Naive thymus-derived CD4-positive, alpha-beta T cell (primary cell): ENCODE results near the gene RSPH1. TPM values are rescaled to one million over a fixed set of nuclear protein-coding genes. Genes with fewer than 3 reads are reported as not detected.
A peak's percentile ranks its signal among the peaks of the same experiment; 100 is the strongest.

ENCODE experiments used
- ATAC-seq: fragments of 150-1000 bp; cut with Tn5 transposase; 2 replicates; pipeline ENCODE4 v1.10.0; 2021; ENCODE audit warnings: mild to moderate bottlenecking, moderate library complexity
- CTCF ChIA-PET: fragments of 350-600 bp; sonication (Branson Sonifier 250); formaldehyde crosslinking; loops from one replicate; lab custom pipeline; 2021; ENCODE audit warnings: antibody characterized with exemption; lab: Charles Lee
- POLR2A ChIA-PET: fragments of 350-600 bp; sonication (Branson Sonifier 250); formaldehyde crosslinking; loops from one replicate; lab custom pipeline; 2021; ENCODE audit warnings: antibody characterized with exemption, inconsistent platforms; lab: Charles Lee
- DNase-seq, 9 donors: peaks; one replicate each; pipeline versions ENCODE4 v3.0.0 to v3.0.0-alpha.2; 2020 to 2022; ENCODE audit warnings: mixed read lengths in 1 of 9
- H3K27ac ChIP-seq: one replicate; pipeline ENCODE4 v1.7.0; 2013; ENCODE audit warnings: mild to moderate bottlenecking, low read depth, low read length, moderate library complexity
- H3K27me3 ChIP-seq, 2 donors: one replicate each; pipeline ENCODE4 v1.7.0; 2013; ENCODE audit warnings: low read length in 2 of 2, mild to moderate bottlenecking in 2 of 2, moderate library complexity in 2 of 2; ENCODE audit not compliant: control insufficient read depth in 2 of 2, insufficient read depth in 2 of 2
- H3K36me3 ChIP-seq, 3 experiments: 1 replicate in 2 of 3; 2 replicates in 1 of 3; pipeline ENCODE4 v1.7.0; 2013; ENCODE audit warnings: low read length in 3 of 3, mild to moderate bottlenecking in 3 of 3, moderate library complexity in 1 of 3; ENCODE audit not compliant: insufficient read depth in 3 of 3, control insufficient read depth in 2 of 3
- H3K4me1 ChIP-seq, 2 donors: one replicate each; pipeline ENCODE4 v1.7.0; 2013; ENCODE audit warnings: low read length in 2 of 2, mild to moderate bottlenecking in 2 of 2, moderate library complexity in 1 of 2; ENCODE audit not compliant: control insufficient read depth in 2 of 2, insufficient read depth in 2 of 2
- H3K4me3 ChIP-seq: 2 replicates; pipeline ENCODE4 v1.7.0; 2013; ENCODE audit warnings: mild to moderate bottlenecking, low read length
- H3K9me3 ChIP-seq, 3 experiments: 1 replicate in 2 of 3; 2 replicates in 1 of 3; pipeline ENCODE4 v1.7.0; 2013; ENCODE audit warnings: low read length in 3 of 3; ENCODE audit not compliant: control insufficient read depth in 2 of 3
- H3K27ac Mint-ChIP-seq, 9 donors: one replicate each; pipeline ENCODE4 v1.8.0; 2020 to 2022; ENCODE audit warnings: mixed read lengths in 9 of 9, mild to moderate bottlenecking in 8 of 9, moderate library complexity in 5 of 9, inconsistent platforms in 2 of 9
- H3K27me3 Mint-ChIP-seq, 5 donors: one replicate each; pipeline ENCODE4 v1.8.0; 2021 to 2022; ENCODE audit warnings: mixed read lengths in 5 of 5, mild to moderate bottlenecking in 1 of 5
- H3K36me3 Mint-ChIP-seq, 5 donors: one replicate each; pipeline ENCODE4 v1.8.0; 2020 to 2022; ENCODE audit warnings: mixed read lengths in 5 of 5, mild to moderate bottlenecking in 3 of 5, inconsistent platforms in 1 of 5
- H3K4me1 Mint-ChIP-seq, 7 donors: one replicate each; pipeline ENCODE4 v1.8.0; 2020 to 2022; ENCODE audit warnings: mixed read lengths in 7 of 7, mild to moderate bottlenecking in 3 of 7, inconsistent platforms in 1 of 7
- H3K4me3 Mint-ChIP-seq, 10 donors: one replicate each; pipeline ENCODE4 v1.8.0; 2020 to 2022; ENCODE audit warnings: mild to moderate bottlenecking in 10 of 10, mixed read lengths in 10 of 10, moderate library complexity in 6 of 10, inconsistent platforms in 2 of 10
- H3K9me3 Mint-ChIP-seq, 11 donors: one replicate each; pipeline ENCODE4 v1.8.0; 2020 to 2022; ENCODE audit warnings: mixed read lengths in 11 of 11, mild to moderate bottlenecking in 4 of 11, inconsistent platforms in 1 of 11, moderate library complexity in 1 of 11
- intact Hi-C, 2 donors: fragments of 100-400 bp; cut with micrococcal nuclease; formaldehyde crosslinking; loops; one replicate each; pipeline ENCODE4 v1.15.1; 2023
- polyA plus RNA-seq, 2 donors: library from polyadenylated mRNA; unstranded; fragments of 300-500 nt; fragmentation: Illumina TruSeq; gene quantifications; one replicate each; pipeline ENCODE4 v1.2.3, GENCODE V29; 2021
- total RNA-seq, 6 experiments: library from RNA in 5 of 6; stranded (reverse) in 5 of 6; gene quantifications; 1 replicate in 5 of 6; 2 replicates in 1 of 6; pipeline ENCODE4 v1.2.3 and lab custom pipeline; 2021 to 2026

The RSPH1 gene
- total and polyA plus RNA-seq, 7 experiments from 2014 or later = 0.27 to 0.40 TPM; not detected in 5

DNA sequence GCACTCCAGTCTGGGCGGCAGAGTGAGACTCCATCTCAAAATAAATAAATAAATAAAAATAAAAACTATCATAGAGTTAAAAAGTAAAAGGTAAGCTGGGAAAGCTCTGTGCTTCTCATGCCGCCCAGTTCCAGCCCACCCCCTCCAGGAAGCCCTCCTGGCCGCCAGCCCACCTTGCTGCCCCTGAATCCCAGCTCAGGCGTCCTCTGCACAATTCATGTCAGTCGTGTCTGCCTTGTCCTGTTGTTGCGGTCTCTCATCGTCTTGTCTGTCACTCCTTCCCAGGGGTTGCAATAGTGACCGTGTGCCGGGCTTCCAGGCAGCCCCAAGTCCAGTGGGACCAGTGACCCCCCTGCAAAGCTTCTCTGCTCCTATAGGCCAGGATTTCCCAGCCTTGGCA lies 44.1 kb downstream of the RSPH1 start:
- ATAC-seq (no peak), DNase-seq (no peak)
- H3K4me1 Mint-ChIP-seq = peaks cover 20 to 69% (median 58%) of the 10 kb centered on the region in 7 donors
- peak overlapping the region in 8 of 9 donors; percentile 21 to 86 (median 80) for H3K27ac Mint-ChIP-seq
- H3K36me3 Mint-ChIP-seq = peaks cover 0 to 13% (median 5%) of the 10 kb centered on the region in 5 donors
- intact Hi-C loops = loop anchor here in 1 of 2 donors (2.0 kb wide), 2 partner anchors 37 to 61 kb away; partner anchors contain the start of gene SLC37A1
- H3K9me3 ChIP-seq = no peaks in the 10 kb centered on the region
- H3K27me3 Mint-ChIP-seq = no peaks in the 10 kb centered on the region
- H3K36me3 ChIP-seq = peaks cover 0 to 20% (median 0%) of the 10 kb centered on the region in 3 experiments
- no peak overlapping the region for H3K4me3 Mint-ChIP-seq
- H3K4me3 ChIP-seq = no peak overlapping the region
- CTCF ChIA-PET = interaction anchor here (1.5 to 3.2 kb wide), 3 partner anchors 49 to 114 kb away, joined by 3 to 19 read pairs (median 15); partner anchors contain the start of gene UBASH3A
- H3K27me3 ChIP-seq = no peaks in the 10 kb centered on the region
- POLR2A ChIA-PET = interaction anchor here (1.1 kb wide), 1 partner anchor 62 kb away, joined by 4 read pairs; the partner anchor contains the start of gene SLC37A1
- H3K9me3 Mint-ChIP-seq = peaks cover 0 to 2% (median 0%) of the 10 kb centered on the region in 11 donors
- no peak overlapping the region for H3K27ac ChIP-seq
- H3K4me1 ChIP-seq = peaks cover 4 to 20% of the 10 kb centered on the region in 2 donors

DNA sequence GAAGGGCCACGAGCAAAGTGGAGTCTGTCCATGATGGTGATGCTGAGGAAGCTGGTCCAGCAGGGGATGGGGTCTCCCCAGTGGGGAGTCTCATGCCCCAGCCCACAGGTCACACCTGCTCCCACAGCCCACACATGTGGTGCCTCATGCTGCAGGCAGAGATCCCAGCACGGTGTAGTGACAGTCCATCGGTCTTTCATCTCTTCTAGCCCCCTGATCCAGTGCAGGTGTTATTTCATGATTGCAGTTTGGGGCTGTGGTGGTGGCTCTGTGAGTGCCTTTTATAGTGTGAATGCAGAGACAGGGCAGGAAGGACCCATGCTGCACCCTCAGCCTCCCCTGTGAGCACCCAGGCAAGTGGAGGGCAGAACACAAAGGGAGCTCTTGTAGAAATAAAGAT lies 47.3 kb downstream of the RSPH1 start:
- Histone ChIP-seq H3K36me3 (peaks cover 0 to 52% (median 8%) of the 10 kb centered on the region in 3 experiments), H3K27me3 (no peaks in the 10 kb centered on the region), H3K4me3 (no peak overlapping the region), H3K27ac (peak overlapping the region; percentile 61), H3K4me1 (peaks cover 4 to 15% of the 10 kb centered on the region in 2 donors), H3K9me3 (no peaks in the 10 kb centered on the region)
- H3K27me3 Mint-ChIP-seq = peaks cover 0 to 4% (median 0%) of the 10 kb centered on the region in 5 donors
- DNase-seq (no peak), ATAC-seq (no peak)
- H3K36me3 Mint-ChIP-seq = peaks cover 9 to 35% (median 15%) of the 10 kb centered on the region in 5 donors
- POLR2A ChIA-PET = interaction anchor here (0.6 to 1.0 kb wide), 3 partner anchors 65 to 997 kb away, joined by 3 read pairs; partner anchors contain the start of gene SLC37A1
- peak overlapping the region; percentile 35 to 99 (median 97) for H3K27ac Mint-ChIP-seq
- H3K9me3 Mint-ChIP-seq = peaks cover 0 to 2% (median 0%) of the 10 kb centered on the region in 11 donors
- peak overlapping the region in 1 of 10 donors; percentile 14 for H3K4me3 Mint-ChIP-seq
- CTCF ChIA-PET = interaction anchor here (0.7 to 3.2 kb wide), 5 partner anchors 11 to 111 kb away, joined by 3 to 19 read pairs (median 3); no protein-coding TSS in a partner anchor
- peaks cover 11 to 52% (median 37%) of the 10 kb centered on the region in 7 donors for H3K4me1 Mint-ChIP-seq
- intact Hi-C loops = no loop called here

DNA sequence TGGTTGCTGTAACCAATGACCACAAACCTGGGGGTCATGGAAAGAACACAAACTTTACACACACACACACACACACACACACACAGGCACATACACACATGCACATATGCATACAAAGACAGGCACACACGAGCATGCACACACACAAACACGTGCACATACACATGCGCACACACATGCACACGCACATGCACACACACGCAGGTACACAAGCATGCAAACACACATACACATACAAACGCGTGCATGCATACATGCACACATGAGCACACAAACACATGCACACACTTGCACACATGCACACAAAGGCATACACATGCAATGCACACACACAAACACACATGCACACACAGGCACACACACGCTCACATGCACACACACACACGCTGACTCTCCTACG lies 48.3 kb downstream of the RSPH1 start:
- Histone ChIP-seq H3K4me1 (peaks cover 4 to 15% of the 10 kb centered on the region in 2 donors), H3K36me3 (peaks cover 0 to 61% (median 8%) of the 10 kb centered on the region in 3 experiments), H3K27me3 (no peaks in the 10 kb centered on the region), H3K4me3 (no peak overlapping the region), H3K9me3 (no peaks in the 10 kb centered on the region), H3K27ac (peak overlapping the region; percentile 2)
- Mint-ChIP-seq H3K9me3 (peaks cover 0 to 2% (median 0%) of the 10 kb centered on the region in 11 donors), H3K27ac (peak overlapping the region in 8 of 9 donors; percentile 84 to 99 (median 96)), H3K27me3 (peaks cover 0 to 4% (median 0%) of the 10 kb centered on the region in 5 donors), H3K4me1 (peaks cover 11 to 48% (median 35%) of the 10 kb centered on the region in 7 donors), H3K4me3 (no peak overlapping the region), H3K36me3 (peaks cover 10 to 42% (median 15%) of the 10 kb centered on the region in 5 donors)
- ChIA-PET POLR2A (no interaction called here), CTCF (interaction anchor here (0.7 kb wide), 1 partner anchor 390 kb away, joined by 3 read pairs; no protein-coding TSS in a partner anchor)
- ATAC-seq (no peak), DNase-seq (no peak)
- intact Hi-C loops = no loop called here

DNA sequence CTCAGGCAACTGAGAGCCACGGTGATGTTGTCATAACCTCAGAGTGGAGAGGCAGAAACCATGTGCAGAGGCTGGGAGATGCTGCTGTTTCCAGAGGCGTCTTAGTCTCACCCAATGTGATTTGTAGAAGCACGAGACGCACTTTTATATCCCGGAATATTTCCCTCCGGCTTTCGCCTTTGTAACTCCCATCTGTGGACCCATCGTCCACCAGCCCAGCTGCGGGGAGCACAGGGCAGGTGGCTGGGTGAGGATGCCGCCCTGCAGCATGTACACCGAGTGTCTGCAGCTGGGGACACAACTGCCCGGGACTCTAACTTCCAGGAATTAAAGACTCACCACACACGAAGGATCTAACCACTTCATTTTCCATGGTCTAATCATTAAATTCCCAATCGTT lies 48.8 kb downstream of the RSPH1 start:
- no peak for ATAC-seq
- H3K27me3 Mint-ChIP-seq = peaks cover 0 to 4% (median 0%) of the 10 kb centered on the region in 5 donors
- H3K4me1 Mint-ChIP-seq = peaks cover 11 to 46% (median 35%) of the 10 kb centered on the region in 7 donors
- peaks cover 0 to 67% (median 8%) of the 10 kb centered on the region in 3 experiments for H3K36me3 ChIP-seq
- no peak overlapping the region for H3K4me3 Mint-ChIP-seq
- H3K27ac Mint-ChIP-seq = peak overlapping the region in 6 of 9 donors; percentile 52 to 97 (median 83)
- peaks cover 0 to 2% (median 0%) of the 10 kb centered on the region in 11 donors for H3K9me3 Mint-ChIP-seq
- no peak overlapping the region for H3K4me3 ChIP-seq
- DNase-seq = no peak
- H3K27me3 ChIP-seq = no peaks in the 10 kb centered on the region
- CTCF ChIA-PET = interaction anchor here (0.7 kb wide), 1 partner anchor 389 kb away, joined by 3 read pairs; no protein-coding TSS in a partner anchor
- no peak overlapping the region for H3K27ac ChIP-seq
- H3K36me3 Mint-ChIP-seq = peaks cover 10 to 47% (median 19%) of the 10 kb centered on the region in 5 donors
- H3K9me3 ChIP-seq = no peaks in the 10 kb centered on the region
- POLR2A ChIA-PET = no interaction called here
- intact Hi-C loops = no loop called here
- peaks cover 4 to 15% of the 10 kb centered on the region in 2 donors for H3K4me1 ChIP-seq

DNA sequence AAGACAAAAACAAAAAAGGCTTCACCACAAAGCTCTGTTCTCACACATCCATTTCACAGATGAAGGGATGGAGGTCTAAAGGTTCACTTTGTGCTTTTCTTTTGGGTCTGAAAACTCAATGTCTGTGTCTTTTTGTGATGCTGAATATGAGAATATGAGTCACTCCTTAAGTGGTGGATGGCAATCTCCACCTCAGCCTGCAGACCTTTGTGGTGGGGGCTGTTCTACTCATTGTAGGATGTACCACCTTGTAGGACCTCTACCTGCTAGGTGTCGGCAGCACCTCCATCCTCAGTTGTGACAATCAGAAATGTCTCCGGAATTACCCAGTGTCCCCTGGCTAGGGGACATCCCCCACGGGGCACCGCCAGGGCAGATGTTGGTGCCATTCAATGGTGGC lies 49.5 kb downstream of the RSPH1 start:
- H3K4me1 Mint-ChIP-seq = peaks cover 11 to 48% (median 36%) of the 10 kb centered on the region in 7 donors
- DNase-seq (no peak), ATAC-seq (no peak)
- H3K36me3 Mint-ChIP-seq = peaks cover 10 to 53% (median 23%) of the 10 kb centered on the region in 5 donors
- H3K36me3 ChIP-seq = peaks cover 0 to 74% (median 8%) of the 10 kb centered on the region in 3 experiments
- no peaks in the 10 kb centered on the region for H3K9me3 ChIP-seq
- CTCF ChIA-PET = interaction anchor here (0.6 to 1.0 kb wide), 2 partner anchors 9 to 22 kb away, joined by 3 read pairs; no protein-coding TSS in a partner anchor
- no peak overlapping the region for H3K4me3 ChIP-seq
- H3K27me3 Mint-ChIP-seq = peaks cover 0 to 4% (median 0%) of the 10 kb centered on the region in 5 donors
- POLR2A ChIA-PET = interaction anchor here (1.7 kb wide), 1 partner anchor 42 kb away, joined by 9 read pairs; the partner anchor contains the start of gene UBASH3A
- no peak overlapping the region for H3K27ac ChIP-seq
- no peaks in the 10 kb centered on the region for H3K27me3 ChIP-seq
- no peak overlapping the region for H3K4me3 Mint-ChIP-seq
- H3K27ac Mint-ChIP-seq = peak overlapping the region in 7 of 9 donors; percentile 41 to 97 (median 64)
- H3K9me3 Mint-ChIP-seq = peaks cover 0 to 2% (median 0%) of the 10 kb centered on the region in 11 donors
- intact Hi-C loops = no loop called here
- H3K4me1 ChIP-seq = peaks cover 4 to 15% of the 10 kb centered on the region in 2 donors

DNA sequence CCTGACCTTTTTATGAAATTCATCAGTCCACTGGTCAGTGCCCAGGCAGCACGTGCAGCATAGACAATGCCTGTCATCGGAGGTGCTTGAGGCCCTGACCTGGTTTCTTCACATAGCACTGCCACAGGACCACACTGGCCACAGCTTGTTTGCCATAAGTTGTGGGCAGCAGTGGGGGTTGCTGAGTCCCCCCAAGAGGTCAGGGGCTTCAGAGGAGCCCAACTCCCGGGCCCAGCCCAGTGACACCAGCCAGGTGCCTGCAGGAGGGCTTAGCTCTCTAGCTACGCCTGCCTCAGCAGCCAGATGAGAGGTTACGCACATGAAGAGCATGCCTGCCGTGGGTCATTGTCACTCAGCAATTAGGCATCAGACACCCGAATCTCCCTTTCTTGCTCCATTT lies 50.7 kb downstream of the RSPH1 start:
- Histone ChIP-seq H3K27me3 (no peaks in the 10 kb centered on the region), H3K4me1 (peaks cover 4 to 8% of the 10 kb centered on the region in 2 donors), H3K36me3 (peaks cover 0 to 86% (median 8%) of the 10 kb centered on the region in 3 experiments), H3K27ac (no peak overlapping the region), H3K9me3 (no peaks in the 10 kb centered on the region), H3K4me3 (no peak overlapping the region)
- Mint-ChIP-seq H3K4me3 (no peak overlapping the region), H3K36me3 (peaks cover 10 to 63% (median 31%) of the 10 kb centered on the region in 5 donors), H3K4me1 (peaks cover 6 to 41% (median 30%) of the 10 kb centered on the region in 7 donors), H3K9me3 (peaks cover 0 to 2% (median 0%) of the 10 kb centered on the region in 11 donors), H3K27me3 (peaks cover 0 to 4% (median 0%) of the 10 kb centered on the region in 5 donors), H3K27ac (peak overlapping the region in 3 of 9 donors; percentile 58 to 81 (median 69))
- intact Hi-C loops = no loop called here
- no peak for DNase-seq
- no peak for ATAC-seq
- ChIA-PET CTCF (interaction anchor here (0.9 kb wide), 1 partner anchor 52 kb away, joined by 5 read pairs; no protein-coding TSS in a partner anchor), POLR2A (interaction anchor here (0.9 to 1.7 kb wide), 4 partner anchors 11 to 43 kb away, joined by 3 to 9 read pairs (median 4); partner anchors contain the start of gene UBASH3A)
